Neural cell (in vitro differentiated cells): ENCODE measurements around the gene CAMK1. TPM values are rescaled to one million over a fixed set of nuclear protein-coding genes. Genes with fewer than 3 reads are reported as not detected.

ENCODE experiments used
- H2AFZ ChIP-seq: fragments of 200-600, 300-800 bp; sonication (generic), shearing (Covaris generic); 2 replicates; pipeline ENCODE4 v1.6.0; 2014; ENCODE audit warnings: low read depth, mild to moderate bottlenecking, antibody characterized with exemption, low read length, moderate library complexity
- H3F3A ChIP-seq: fragments of 200-600 bp; shearing (Covaris generic); 2 replicates; pipeline ENCODE4 v1.6.1; 2016; ENCODE audit warnings: mild to moderate bottlenecking, moderate library complexity, mixed read lengths, antibody characterized with exemption, low read length; ENCODE audit not compliant: insufficient read depth, poor library complexity, severe bottlenecking
- H3K27ac ChIP-seq: fragments of 200-600, 300-800 bp; sonication (generic), shearing (Covaris generic); 2 replicates; pipeline ENCODE4 v1.5.1; 2014; ENCODE audit warnings: mild to moderate bottlenecking, low read length, moderate library complexity
- H3K27me3 ChIP-seq: fragments of 300-800, 200-600 bp; sonication (generic), shearing (Covaris generic); 2 replicates; pipeline ENCODE4 v1.6.0; 2014; ENCODE audit warnings: mild to moderate bottlenecking, low read depth, low read length, moderate library complexity; ENCODE audit not compliant: insufficient read depth
- H3K36me3 ChIP-seq: fragments of 300-800, 200-600 bp; sonication (generic), shearing (Covaris generic); 2 replicates; pipeline ENCODE4 v1.5.1; 2014; ENCODE audit warnings: mild to moderate bottlenecking, antibody characterized with exemption, low read length, moderate library complexity; ENCODE audit not compliant: insufficient read depth
- H3K4me2 ChIP-seq: fragments of 300-800, 200-600 bp; sonication (generic), shearing (Covaris generic); 2 replicates; pipeline ENCODE4 v1.6.0; 2014; ENCODE audit warnings: mild to moderate bottlenecking, low read length
- H3K4me3 ChIP-seq: fragments of 300-800, 200-600 bp; sonication (generic), shearing (Covaris generic); 2 replicates; pipeline ENCODE4 v1.5.1; 2014; ENCODE audit warnings: mild to moderate bottlenecking, low read length, moderate library complexity
- H3K79me2 ChIP-seq: fragments of 200-600 bp; shearing (Covaris generic); replicated peaks from 2 replicates; pipeline ENCODE4 v1.6.0; 2014; ENCODE audit warnings: mild to moderate bottlenecking, low read length, moderate library complexity; ENCODE audit not compliant: insufficient read depth
- H3K9ac ChIP-seq: fragments of 300-800, 200-600 bp; sonication (generic), shearing (Covaris generic); 2 replicates; pipeline ENCODE4 v1.6.1; 2016; ENCODE audit warnings: mild to moderate bottlenecking, low read length, mixed read lengths
- H3K9me2 ChIP-seq: fragments of 200-600 bp; shearing (Covaris generic); 2 replicates; pipeline ENCODE4 v1.6.1; 2016; ENCODE audit warnings: mild to moderate bottlenecking, low read length, mixed read lengths; ENCODE audit not compliant: insufficient read depth
- H3K9me3 ChIP-seq: fragments of 200-600, 300-800 bp; sonication (generic), shearing (Covaris generic); 2 replicates; pipeline ENCODE4 v1.6.1; 2016; ENCODE audit warnings: mild to moderate bottlenecking, mixed run types, low read length, moderate library complexity, mixed read lengths
- H4K20me1 ChIP-seq: fragments of 200-600 bp; shearing (Covaris generic); 2 replicates; pipeline ENCODE4 v1.6.1; 2016; ENCODE audit warnings: mild to moderate bottlenecking, mixed run types; ENCODE audit not compliant: insufficient read depth
- CTCF ChIP-seq: fragments of 450-650 bp; IDR thresholded peaks from 2 replicates; pipeline ENCODE4 v1.5.1; 2014; ENCODE audit warnings: antibody characterized with exemption, mild to moderate bottlenecking, moderate library complexity; ENCODE audit not compliant: poor library complexity, severe bottlenecking
- EP300 ChIP-seq: fragments of 450-650 bp; conservative IDR thresholded peaks from 2 replicates; pipeline ENCODE4 v1.6.1; 2014; ENCODE audit warnings: antibody characterized with exemption, mild to moderate bottlenecking, moderate library complexity; ENCODE audit not compliant: poor library complexity, severe bottlenecking
- EZH2 ChIP-seq: fragments of 200-600, 300-800 bp; shearing (Covaris generic), sonication (generic); IDR thresholded peaks from 2 replicates; pipeline ENCODE4 v1.6.1; 2014; ENCODE audit warnings: antibody characterized with exemption, low read length, borderline replicate concordance, mild to moderate bottlenecking; ENCODE audit not compliant: insufficient read depth, poor library complexity, severe bottlenecking
- MXI1 ChIP-seq: fragments of 450-650 bp; conservative IDR thresholded peaks from 2 replicates; pipeline ENCODE4 v1.6.1; 2014; ENCODE audit warnings: antibody characterized with exemption, mild to moderate bottlenecking; ENCODE audit not compliant: poor library complexity, severe bottlenecking
- POLR2AphosphoS5 ChIP-seq: IDR thresholded peaks from 2 replicates; pipeline ENCODE4 v1.6.1; 2012
- RAD21 ChIP-seq: fragments of 450-650 bp; conservative IDR thresholded peaks from 2 replicates; pipeline ENCODE4 v1.6.1; 2014; ENCODE audit warnings: antibody characterized with exemption, mild to moderate bottlenecking, moderate library complexity
- REST ChIP-seq: IDR thresholded peaks from 2 replicates; pipeline ENCODE4 v1.6.1; 2012; ENCODE audit warnings: borderline replicate concordance
- SMC3 ChIP-seq: fragments of 450-650 bp; conservative IDR thresholded peaks from 2 replicates; pipeline ENCODE4 v1.6.1; 2014; ENCODE audit warnings: antibody characterized with exemption, mild to moderate bottlenecking, moderate library complexity; ENCODE audit not compliant: poor library complexity
- TAF1 ChIP-seq: IDR thresholded peaks from 2 replicates; pipeline ENCODE4 v1.6.1; 2012; ENCODE audit warnings: low read depth
- polyA plus RNA-seq: library from polyadenylated mRNA; depleted of rRNA; stranded (reverse); fragments of >200 nt; gene quantifications from 2 replicates; pipeline ENCODE4 v1.2.3, GENCODE V29; 2014

CAMK1 gene
- polyA plus RNA-seq, 1 donor from 2014 or later = 18.7 TPM

- H3F3A ChIP-seq = no peaks in the 10 kb centered on the region
- H3K9me3 ChIP-seq = no peaks in the 10 kb centered on the region
- H3K27ac ChIP-seq = no peak overlapping the region
- TF ChIP-seq SMC3 = peak; percentile 36
- peak; percentile 54 for TF ChIP-seq CTCF
- peak; percentile 55 for TF ChIP-seq RAD21
- no peak for TF ChIP-seq POLR2AphosphoS5
- H3K27me3 ChIP-seq = no peaks in the 10 kb centered on the region
- no peak overlapping the region for H3K9ac ChIP-seq
- no peaks in the 10 kb centered on the region for H3K79me2 ChIP-seq
- H3K4me2 ChIP-seq = no peak overlapping the region
- H3K9me2 ChIP-seq = no peaks in the 10 kb centered on the region
- H4K20me1 ChIP-seq = no peaks in the 10 kb centered on the region
- no peak overlapping the region for H2AFZ ChIP-seq
- H3K4me3 ChIP-seq = no peak overlapping the region
- H3K36me3 ChIP-seq = no peaks in the 10 kb centered on the region
These were observed 13.0 kb upstream of the CAMK1 start for GRCh38 chr3:9782770-9783169.

GRCh38 chr3:9781978-9782603, 12.3 kb upstream of the CAMK1 start:
- TF ChIP-seq EP300 (no peak), RAD21 (no peak), REST (no peak), MXI1 (no peak), EZH2 (no peak), POLR2AphosphoS5 (no peak), SMC3 (no peak), CTCF (no peak), TAF1 (no peak)
- no peaks in the 10 kb centered on the region for H3K79me2 ChIP-seq
- H3K4me2 ChIP-seq = no peak overlapping the region
- H3K36me3 ChIP-seq = no peaks in the 10 kb centered on the region
- H3K9ac ChIP-seq = no peak overlapping the region
- H3K9me3 ChIP-seq = no peaks in the 10 kb centered on the region
- H3K27me3 ChIP-seq = no peaks in the 10 kb centered on the region
- no peaks in the 10 kb centered on the region for H3K9me2 ChIP-seq
- no peaks in the 10 kb centered on the region for H3F3A ChIP-seq
- H4K20me1 ChIP-seq = no peaks in the 10 kb centered on the region
- no peak overlapping the region for H3K27ac ChIP-seq
- no peak overlapping the region for H2AFZ ChIP-seq
- no peak overlapping the region for H3K4me3 ChIP-seq
